Measurements from ENCODE around the gene LTBP3. TPM values are rescaled to one million over a fixed set of nuclear protein-coding genes. Genes with fewer than 3 reads are reported as not detected.

The LTBP3 gene
- polyA plus RNA-seq, 3 donors, result 44.3 to 69.5 (median 55.4) TPM

DNA sequence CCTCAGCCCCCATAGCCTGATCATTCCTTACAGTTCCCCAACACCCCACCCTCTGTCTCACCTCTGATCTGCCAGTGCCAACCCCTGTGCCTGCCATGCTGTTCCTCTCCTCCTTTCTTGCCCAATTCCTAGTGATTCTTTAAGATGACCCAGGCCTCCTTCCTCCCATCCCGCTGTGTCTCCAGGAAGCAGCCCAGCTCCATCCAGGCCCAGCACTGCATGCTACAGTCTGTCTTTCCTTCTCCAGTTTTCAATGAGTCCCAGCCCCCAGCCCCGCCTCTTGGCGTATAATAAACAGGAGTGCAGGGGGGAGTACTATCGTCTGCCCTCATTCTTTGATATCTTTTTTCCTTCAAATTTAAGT, 12.3 kb downstream of the LTBP3 start:
- WGBS, 3 donors, result 50 to 66% (median 51%) methylated on average over 4 of the region's 4 CpGs
- H3K27ac ChIP-seq (ENCODE audit: low read depth, low read length), result no peak overlapping the region

DNA sequence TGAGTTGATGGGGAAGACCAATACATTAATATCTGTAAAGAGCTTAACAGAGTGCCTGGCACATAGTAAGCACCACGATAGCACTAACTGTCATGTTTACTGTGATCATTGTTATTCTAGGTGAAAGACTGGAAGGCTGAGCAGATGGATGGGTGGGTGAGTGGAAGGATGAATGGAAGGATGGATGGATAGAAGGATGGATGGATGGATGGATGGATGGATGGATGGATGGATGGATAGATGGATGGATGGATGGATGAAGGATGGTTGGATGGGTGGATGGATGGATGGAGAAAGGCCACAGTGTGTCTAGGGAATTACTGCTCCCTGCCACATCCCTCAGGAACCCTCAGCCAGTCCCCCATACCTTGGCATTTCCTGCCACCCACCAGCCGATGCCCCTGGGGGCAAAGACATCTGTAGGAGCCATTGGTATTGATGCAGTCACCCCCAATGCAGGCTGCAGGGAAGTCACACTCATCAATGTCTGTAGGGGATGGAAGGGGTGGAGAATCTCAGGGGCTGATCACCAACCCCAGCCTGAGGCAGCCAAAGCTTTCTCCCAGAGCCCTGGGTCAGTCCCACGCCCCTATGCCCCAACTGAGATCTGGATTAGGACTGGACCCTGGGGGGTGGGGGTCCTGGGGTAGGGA, 15.3 kb downstream of the LTBP3 start:
- H3K27ac ChIP-seq (ENCODE audit: low read depth, low read length), result no peak overlapping the region
- WGBS, 3 donors, result 91 to 94% (median 93%) methylated on average over 3 of the region's 3 CpGs

DNA sequence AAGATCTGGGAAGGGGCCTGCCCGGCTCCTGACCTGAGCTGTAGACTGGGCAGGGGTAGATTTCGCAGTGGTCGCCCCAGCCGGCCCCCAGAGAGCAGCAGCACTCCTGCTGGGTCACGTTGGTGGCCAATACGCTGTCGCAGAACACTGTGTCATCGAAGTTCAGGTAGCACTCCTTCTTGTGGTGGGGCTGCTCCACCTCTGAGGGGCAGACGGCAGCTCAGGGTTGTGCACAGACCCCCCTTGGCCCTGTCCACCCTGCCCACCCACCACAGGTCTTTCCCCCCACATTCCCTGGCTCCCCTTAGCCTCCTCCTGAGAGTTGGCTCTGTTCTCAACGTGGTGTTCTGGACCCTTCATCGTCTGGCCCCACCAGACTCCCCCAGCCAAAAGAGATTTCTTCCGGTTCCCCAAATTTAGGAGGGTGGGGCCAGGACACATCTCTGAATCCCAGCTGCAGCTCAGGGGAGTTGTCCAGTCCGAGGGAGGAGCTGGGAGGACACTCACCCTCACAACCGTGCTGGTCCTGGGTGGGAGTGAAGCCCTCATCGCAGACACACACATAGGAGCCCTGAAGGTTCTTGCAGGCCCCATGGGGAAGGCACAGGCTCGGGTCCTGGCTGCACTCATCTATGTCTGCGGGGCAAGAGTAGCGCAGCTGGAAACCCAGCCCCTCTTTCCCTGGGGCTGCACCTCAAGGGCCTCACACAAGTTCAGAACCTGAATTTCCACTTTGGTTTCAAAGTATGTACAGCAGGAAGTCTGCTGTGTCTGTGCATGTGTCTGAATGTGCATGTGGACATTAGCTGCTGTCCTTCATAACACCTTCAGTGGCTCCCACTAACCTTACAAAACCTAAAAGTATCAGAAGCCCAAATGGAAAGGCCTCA, 16.8 kb downstream of the LTBP3 start:
- 36 to 37% (median 36%) methylated on average over 16 to 18 of the region's 18 CpGs for WGBS, 3 donors

DNA sequence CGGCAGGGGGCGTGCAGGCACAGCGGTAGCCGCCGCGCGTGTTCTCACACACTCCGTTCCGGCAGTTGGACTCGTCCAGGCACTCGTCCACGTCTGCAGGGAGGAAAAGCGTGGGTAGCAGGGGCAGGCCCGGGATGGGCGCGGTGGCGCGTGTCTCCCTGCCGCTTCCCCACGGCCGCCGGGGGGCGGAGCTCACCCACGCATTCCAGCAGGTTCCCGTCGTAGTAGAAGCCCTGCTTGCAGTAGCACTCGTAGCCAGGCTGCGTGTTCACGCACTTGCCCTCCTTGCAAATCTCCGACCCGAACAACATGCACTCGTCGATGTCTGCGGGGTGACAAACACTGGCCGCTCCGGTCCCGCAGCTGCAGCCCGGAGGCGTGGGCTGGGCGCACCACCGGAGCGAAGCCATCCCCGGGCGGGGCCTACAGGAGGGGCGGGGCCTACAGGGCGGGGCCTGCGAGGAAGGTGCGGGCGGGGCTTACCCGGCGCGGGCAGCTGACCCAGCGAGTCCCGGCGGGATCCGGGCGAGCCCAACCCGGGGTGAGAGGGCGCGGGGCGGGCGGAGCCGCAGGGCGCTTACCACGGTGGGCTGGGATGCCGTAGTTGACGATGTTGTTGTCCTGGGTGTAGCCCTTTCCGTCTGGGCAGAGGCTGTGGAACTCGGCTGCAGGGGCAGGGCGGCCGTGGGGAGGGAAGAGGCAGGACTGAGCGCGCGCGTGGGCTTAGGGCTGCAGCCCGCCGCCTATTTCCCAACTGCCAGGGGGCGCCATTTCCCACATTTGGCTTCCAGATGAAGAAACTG, 17.7 kb downstream of the LTBP3 start:
- no peak overlapping the region for H3K27ac ChIP-seq (ENCODE audit: low read depth, low read length)
- 0 to 1% (median 1%) methylated on average over 69 to 78 of the region's 78 CpGs for WGBS, 3 donors

More for the DNA sequence above, 16.8 kb downstream of the LTBP3 start:
- no peak overlapping the region for H3K27ac ChIP-seq (ENCODE audit: low read depth, low read length)

DNA sequence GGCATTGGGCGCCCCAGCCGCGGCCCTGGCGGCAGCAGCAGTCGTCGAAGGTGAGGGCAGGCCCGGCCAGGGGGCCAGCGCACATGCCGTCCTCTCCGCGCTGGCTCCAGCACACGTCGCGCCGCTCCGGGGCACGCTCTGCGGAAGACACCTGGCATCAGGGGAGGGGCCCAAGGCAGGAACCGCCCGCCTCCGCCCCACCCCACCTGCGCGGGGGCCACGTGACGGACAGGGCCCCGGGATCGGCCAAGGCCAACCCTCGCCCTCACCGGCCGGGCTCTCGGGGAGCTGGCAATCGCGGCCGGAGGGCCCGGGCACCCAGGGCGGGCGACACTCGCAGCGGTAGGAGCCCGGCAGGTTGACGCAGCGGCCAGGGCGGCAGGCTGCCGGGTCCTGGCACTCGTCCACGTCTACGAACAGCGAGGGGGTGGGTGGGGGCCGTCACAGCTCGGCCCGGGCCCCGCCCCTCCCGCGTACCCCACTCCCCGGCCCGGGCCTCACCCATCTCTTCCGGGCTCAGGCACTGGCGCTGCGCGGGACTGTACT, 18.3 kb downstream of the LTBP3 start:
- 12 to 26% (median 20%) methylated on average over 48 to 60 of the region's 60 CpGs for WGBS, 3 donors
- no peak overlapping the region for H3K27ac ChIP-seq (ENCODE audit: low read depth, low read length)

DNA sequence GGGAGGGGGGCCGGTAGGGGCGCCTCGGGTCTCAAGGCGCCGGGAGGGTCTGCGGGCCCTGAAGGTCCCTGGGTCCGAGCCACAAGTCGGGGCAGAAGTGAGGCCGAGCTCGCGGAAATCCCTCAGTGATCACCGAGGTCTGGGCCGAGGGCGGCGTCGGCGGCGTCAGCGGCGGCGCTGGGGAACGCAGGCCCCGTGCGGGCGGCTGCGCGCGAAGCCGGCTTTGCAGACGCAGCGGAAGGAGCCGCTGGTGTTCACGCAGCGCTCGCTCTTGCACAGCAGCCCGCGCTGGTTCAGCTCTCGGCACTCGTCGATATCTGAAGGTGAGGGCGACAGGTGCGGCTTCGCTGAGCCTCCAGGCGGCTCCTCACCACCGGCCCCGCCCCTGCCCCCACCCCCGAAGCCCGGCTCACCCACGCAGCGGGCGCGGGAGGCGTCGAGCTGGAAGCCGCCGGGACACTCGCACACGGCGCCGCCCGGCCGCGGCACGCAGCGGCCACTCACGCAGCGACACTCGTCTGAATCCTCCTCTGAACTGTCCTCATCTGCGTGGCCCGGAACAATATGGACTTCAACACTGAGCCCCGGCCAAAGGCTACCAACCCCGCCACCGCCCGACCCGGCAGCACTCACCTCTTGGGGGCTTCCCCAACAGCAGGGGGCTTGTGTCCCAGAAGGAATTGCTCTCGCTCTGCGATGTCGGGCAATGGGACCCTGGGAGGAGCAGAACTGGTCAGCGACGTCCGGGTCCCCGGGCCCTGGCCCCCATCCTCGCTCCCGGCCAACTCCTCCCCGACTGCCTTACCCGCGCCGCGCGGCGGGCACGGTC, 19.0 kb downstream of the LTBP3 start:
- 82 to 92% (median 90%) methylated on average over 90 to 92 of the region's 92 CpGs for WGBS, 3 donors

DNA sequence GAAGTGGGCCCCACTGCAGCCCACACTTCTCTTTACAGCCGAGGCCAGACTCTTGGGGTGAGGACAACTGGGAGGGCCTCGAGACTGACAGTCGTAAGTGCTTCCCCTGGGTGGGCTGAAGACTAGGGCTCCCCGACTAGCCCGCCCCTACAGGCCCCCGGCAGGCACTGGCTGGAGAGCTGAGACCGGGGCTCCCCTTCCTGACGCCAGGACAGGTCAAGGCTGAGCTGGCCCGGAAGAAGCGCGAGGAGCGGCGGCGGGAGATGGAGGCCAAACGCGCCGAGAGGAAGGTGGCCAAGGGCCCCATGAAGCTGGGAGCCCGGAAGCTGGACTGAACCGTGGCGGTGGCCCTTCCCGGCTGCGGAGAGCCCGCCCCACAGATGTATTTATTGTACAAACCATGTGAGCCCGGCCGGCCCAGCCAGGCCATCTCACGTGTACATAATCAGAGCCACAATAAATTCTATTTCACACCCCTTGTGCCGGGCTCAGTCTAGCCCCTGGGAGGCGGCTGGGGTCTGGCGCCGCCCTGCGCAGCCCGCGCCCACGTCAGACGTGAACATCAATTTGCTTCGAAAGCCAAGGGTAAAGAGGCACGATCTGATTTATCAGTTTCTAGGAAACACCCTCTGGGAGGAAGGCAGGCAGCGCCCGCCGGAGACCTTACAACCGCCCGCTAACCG, 19.8 kb downstream of the LTBP3 start:
- 83 to 89% (median 86%) methylated on average over 39 to 43 of the region's 43 CpGs for WGBS, 3 donors
- no peak overlapping the region for H3K27ac ChIP-seq (ENCODE audit: low read depth, low read length)

More for the DNA sequence above, 19.0 kb downstream of the LTBP3 start:
- H3K27ac ChIP-seq (ENCODE audit: low read depth, low read length), result no peak overlapping the region

DNA sequence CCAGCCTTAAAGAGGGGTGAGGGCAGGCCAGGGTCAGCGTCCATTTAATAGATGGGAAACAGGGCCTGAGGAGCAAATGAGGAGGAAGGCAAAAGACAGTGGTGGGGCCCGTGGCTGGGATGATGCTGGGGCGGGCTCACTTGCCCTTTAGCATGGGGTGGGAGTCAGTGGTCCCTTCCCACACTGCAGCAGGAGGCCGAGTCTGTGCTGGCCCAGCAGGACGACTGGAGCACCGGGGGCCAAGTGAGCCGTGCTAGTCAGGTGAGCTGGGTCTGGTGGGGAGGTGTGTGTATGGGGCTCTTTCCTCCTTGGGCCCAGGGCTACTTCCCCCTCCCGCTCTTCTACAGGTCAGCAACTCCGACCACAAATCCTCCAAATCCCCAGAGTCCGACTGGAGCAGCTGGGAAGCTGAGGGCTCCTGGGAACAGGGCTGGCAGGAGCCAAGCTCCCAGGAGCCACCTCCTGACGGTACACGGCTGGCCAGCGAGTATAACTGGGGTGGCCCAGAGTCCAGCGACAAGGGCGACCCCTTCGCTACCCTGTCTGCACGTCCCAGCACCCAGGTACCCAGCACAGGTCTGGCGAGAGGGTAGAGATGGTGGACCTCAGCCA, 20.4 kb downstream of the LTBP3 start:
- H3K27ac ChIP-seq (ENCODE audit: low read depth, low read length), result no peak overlapping the region
- 80 to 81% (median 81%) methylated on average over 16 to 18 of the region's 18 CpGs for WGBS, 3 donors

DNA sequence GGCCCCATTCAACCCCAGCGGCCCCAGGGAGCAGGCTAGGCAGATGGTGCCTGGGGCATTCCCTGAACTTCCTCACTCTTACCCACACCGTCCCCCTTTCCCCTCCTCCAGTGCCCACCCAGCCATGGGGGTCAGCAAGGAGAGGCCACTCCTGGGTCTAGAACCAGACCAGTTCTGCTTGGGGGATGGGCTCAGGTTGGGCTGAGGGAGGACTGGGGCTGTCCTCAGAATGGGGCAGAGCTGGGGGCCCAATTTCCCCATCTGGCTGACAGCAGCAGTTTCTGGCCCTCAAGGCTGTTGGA, 20.9 kb downstream of the LTBP3 start:
- H3K27ac ChIP-seq (ENCODE audit: low read depth, low read length), result no peak overlapping the region
- 81 to 87% (median 83%) methylated on average over 2 of the region's 2 CpGs for WGBS, 3 donors

DNA sequence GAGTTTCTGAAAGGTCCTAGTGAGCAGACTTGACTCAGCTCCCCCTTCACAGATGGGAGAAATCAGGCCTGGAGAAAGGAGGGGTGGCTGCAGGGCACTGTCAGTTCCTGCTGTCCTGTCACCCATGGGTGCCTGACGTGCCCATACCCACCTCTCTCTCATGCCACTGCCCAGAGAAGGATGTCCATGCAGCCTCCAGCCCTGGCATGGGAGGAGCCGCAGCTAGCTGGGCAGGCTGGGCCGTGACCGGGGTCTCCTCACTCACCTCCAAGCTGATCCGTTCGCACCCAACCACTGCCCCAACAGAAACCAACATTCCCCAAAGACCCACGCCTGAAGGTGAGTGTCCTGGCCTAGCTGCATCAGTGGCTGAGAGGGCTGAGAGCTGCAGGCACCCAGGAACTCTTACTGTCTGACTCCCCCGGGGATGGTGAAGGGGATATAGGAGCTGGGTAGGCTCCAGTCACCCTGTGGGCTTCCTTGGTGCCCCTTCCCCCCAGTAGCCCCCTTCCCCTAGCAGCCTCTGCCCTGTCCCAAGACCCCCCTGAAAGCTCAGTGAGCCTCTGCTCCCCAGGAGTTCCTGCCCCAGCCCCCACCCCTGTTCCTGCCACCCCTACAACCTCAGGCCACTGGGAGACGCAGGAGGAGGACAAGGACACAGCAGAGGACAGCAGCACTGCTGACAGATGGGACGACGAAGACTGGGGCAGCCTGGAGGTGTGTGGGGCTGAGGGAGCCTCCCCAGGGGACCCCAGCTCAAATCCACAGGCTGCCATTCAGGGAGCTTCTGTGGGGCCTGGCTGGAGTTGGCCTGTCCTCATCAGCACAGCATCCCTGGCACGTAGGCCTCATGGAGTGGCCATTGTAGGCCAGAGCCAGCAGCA, 21.5 kb downstream of the LTBP3 start:
- no peak overlapping the region for H3K27ac ChIP-seq (ENCODE audit: low read depth, low read length)
- WGBS, 3 donors, result 85 to 88% (median 87%) methylated on average over 12 of the region's 12 CpGs

DNA sequence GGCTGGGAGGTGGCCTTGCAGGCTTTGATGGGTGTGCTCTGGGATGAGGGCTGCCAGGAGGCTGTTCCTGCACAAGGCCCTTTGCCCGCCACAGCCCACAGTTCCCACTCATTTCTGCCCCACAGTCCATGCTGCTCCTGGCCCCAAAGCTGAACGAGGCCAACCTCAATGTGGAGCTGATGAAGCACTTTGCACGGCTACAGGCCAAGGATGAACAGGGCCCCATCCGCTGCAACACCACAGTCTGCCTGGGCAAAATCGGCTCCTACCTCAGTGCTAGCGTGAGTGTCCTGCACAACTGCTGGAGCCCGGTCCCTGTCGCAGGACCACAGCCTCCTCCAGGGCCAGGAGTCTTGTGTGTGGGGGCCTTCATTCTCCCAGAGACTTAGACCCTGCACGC, 23.1 kb downstream of the LTBP3 start:
- H3K27ac ChIP-seq (ENCODE audit: low read depth, low read length), result no peak overlapping the region
- 85 to 90% (median 85%) methylated on average over 9 of the region's 9 CpGs for WGBS, 3 donors

DNA sequence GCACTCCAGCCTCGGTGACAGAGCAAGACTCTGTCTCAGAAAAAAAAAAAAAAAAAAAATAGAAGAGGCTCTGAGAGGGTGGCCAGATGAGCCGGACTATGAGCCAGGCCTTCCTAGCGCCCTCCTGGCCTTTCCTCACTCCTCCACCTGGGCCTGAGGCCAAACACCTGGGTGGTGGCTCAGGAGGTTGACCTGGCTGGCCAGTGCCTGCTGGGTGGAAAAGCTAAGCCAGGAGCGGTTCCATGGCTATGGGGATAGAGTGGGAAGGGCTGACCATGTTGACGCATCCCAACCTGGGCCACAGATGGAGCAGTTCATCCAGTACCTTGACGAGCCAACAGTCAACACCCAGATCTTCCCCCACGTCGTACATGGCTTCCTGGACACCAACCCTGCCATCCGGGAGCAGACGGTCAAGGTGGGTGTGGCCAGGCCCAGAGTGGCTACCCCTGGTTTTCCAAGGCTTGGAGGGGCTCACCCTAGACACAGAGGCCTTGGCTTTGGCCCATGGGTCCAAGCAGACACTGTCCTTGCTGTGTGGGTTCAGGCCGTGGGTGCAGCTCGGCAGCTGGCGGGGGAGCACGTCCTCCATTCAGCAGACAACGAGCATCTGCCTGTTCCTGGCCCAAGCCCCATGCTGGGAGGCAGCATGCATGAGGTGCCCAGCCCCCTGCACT, 25.6 kb downstream of the LTBP3 start:
- no peak overlapping the region for H3K27ac ChIP-seq (ENCODE audit: low read depth, low read length)
- 77 to 87% (median 82%) methylated on average over 15 of the region's 15 CpGs for WGBS, 3 donors

DNA sequence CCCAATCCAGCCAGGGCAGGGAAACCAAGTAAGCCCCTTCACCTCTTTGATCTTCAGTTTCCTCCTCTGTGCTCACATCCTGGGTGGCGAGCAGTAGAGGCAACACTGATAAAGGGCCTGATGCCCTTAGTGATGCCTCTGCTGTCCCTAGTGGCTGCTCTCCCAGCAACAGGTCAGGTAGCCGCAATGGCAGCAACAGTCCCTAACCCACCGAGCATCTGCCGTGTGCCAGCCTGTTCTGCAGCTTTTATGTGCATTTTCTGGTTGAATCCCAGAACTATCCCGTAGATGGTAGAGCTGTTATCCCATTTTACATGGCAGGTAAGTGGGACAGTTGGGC, 28.0 kb downstream of the LTBP3 start:
- H3K27ac ChIP-seq (ENCODE audit: low read depth, low read length), result no peak overlapping the region
- WGBS, 3 donors, result 80 to 88% (median 83%) methylated on average over 5 of the region's 5 CpGs

DNA sequence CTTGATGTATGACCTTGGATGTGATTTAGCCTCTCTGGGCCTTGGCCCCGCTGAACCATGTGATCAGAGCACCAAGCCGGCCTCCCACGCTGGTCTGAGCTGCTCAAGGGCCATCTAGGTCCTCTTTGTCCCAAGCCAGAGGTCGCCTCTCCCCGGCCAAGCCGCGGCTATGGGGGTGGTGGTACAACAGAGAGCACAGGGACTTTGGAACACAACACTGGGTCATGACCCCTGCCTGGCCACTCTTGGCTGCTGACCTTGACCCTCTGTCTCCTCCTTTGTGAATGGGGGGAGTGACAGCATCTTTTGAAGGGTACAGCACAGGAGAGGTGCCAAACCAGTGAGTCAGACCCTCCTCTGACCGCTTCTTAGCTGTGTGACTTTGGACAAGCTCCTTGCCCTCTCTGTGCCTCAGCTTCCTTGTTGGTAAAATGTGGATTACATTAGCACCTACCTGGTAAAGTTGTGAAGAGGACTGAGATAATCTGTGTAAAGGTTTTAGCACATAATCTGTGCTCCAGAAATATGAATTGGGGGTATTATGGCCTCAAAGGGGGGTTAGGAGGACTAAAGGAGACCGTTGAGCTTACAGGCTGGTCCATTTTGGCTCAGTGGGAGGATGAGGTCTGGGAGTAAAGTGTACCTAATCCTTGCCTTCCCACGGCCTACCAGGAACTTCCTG, 28.5 kb downstream of the LTBP3 start:
- no peak overlapping the region for H3K27ac ChIP-seq (ENCODE audit: low read depth, low read length)
- WGBS, 3 donors, result 68 to 81% (median 75%) methylated on average over 10 of the region's 10 CpGs

DNA sequence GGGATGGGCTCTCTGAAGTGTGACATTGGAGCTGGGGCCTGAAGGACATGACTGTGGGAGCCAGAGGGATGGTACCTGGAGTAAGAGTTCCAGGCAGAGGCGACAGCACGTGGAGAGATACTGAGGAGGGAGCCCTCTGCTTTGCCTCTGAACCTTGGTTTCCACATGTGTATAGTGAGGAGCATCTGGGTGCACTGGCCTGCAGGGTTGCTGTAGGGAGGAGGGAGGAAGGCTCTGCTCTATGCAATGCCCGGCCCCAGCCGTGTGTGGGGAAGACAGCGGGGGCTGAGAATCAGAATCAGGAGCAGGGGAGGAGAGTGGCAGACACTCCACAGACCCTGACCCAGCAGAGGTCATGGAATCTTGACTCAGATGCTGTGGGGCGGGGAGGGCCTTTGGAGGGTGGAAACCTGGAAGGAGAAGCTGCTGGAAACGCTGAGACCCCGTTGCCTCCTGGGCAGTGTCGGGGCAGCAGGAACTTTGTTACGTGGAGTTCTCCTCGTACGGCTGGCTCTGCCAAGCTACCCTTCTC, 29.3 kb downstream of the LTBP3 start:
- H3K27ac ChIP-seq (ENCODE audit: low read depth, low read length), result no peak overlapping the region
- WGBS, 3 donors, result 80 to 89% (median 81%) methylated on average over 12 of the region's 12 CpGs

All from adipose tissue (tissue), 3 donors.